WERI-Rb-1 (cell line): Measurements from ENCODE around the gene PEPD.

Source experiments
- DNase-seq: peaks from one replicate; pipeline ENCODE4 v3.0.0-alpha.2; 2020
- H3K27ac ChIP-seq: fragments of 250-450 bp; sonication (Bioruptor Pico); 2 replicates; pipeline ENCODE4 v1.5.1; 2020; ENCODE audit warnings: mild to moderate bottlenecking, moderate library complexity
- H3K27me3 ChIP-seq: fragments of 250-450 bp; sonication (Bioruptor Pico); 2 replicates; pipeline ENCODE4 v1.5.1; 2021; ENCODE audit warnings: mild to moderate bottlenecking, low read depth, moderate library complexity; ENCODE audit not compliant: insufficient read depth, severe bottlenecking
- H3K36me3 ChIP-seq: fragments of 250-450 bp; sonication (Bioruptor Pico); 2 replicates; pipeline ENCODE4 v1.5.1; 2020; ENCODE audit warnings: mild to moderate bottlenecking, moderate library complexity
- H3K4me3 ChIP-seq: 2 replicates; pipeline ENCODE4 v1.5.1; 2011; ENCODE audit warnings: low read depth, mild to moderate bottlenecking, control low read depth, low read length
- H3K9me3 ChIP-seq: fragments of 250-450 bp; sonication (Bioruptor Pico); 2 replicates; pipeline ENCODE4 v1.5.1; 2021; ENCODE audit warnings: mild to moderate bottlenecking, moderate library complexity; ENCODE audit not compliant: severe bottlenecking
- TF ChIP-seq, protein P1 (sequence below): IDR thresholded peaks from 2 replicates; pipeline ENCODE4 v1.5.1; 2011; ENCODE audit warnings: low read depth, mild to moderate bottlenecking, control low read depth, inconsistent platforms, low read length

The PEPD gene

DNA sequence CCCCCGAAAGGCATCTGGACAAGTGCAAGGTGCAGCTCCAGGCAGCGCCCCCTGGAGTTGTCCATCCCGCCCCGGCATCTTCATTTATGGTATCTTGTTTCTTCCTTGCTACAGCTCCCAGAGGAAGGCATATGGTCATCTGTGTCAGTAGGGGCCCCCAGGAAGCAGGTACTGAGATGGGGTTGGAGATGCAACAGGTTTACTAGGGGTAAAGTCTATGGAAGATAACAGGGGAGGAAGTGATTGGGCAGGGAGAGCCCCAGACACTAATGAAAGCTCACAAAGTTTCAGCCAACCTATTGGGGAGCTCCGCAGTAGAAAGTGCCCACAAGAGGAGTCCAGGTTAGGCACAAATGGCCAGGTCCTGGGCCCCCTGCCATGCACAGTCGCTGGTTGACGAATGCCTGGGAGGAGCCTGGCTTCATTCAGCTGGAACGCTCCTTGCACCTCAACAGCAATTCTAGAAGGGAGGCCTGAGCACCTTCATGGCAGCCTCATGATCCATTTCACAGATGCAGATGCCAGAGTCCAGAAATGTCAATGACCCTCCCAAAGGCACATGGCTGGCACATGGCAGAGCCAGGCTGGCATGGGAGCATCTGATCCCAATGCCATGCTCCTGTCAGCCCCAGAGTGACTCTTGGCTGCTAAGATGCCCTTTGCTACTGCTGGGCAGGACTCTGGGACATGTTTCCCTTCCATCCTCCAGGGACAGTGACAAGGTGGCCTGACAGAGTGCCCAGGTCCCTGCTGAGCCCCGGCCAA lies 23.8 kb upstream of the PEPD start:
- no peak overlapping the region for H3K4me3 ChIP-seq

DNA sequence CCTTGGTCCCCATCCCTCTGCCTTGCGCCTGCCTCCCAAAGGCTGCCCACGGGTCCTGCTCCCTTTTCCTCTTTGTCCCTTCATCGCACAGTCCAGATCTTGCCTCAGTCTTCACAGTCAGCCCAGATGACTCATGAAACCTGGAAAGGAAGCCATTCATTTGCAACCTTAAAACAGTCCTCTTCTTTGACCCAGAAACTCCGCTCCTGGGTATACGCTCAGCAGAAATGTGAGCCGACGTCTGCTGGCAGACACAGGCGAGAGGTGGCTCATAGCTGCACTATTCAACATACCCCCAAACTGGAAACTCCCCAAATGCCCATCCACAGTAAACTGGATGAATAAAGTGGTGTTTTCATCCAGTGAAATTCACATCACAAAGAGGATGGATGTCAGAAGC lies 13.6 kb upstream of the PEPD start:
- H3K27me3 ChIP-seq: no peaks in the 10 kb centered on the region
- TF ChIP-seq, protein P1, sequence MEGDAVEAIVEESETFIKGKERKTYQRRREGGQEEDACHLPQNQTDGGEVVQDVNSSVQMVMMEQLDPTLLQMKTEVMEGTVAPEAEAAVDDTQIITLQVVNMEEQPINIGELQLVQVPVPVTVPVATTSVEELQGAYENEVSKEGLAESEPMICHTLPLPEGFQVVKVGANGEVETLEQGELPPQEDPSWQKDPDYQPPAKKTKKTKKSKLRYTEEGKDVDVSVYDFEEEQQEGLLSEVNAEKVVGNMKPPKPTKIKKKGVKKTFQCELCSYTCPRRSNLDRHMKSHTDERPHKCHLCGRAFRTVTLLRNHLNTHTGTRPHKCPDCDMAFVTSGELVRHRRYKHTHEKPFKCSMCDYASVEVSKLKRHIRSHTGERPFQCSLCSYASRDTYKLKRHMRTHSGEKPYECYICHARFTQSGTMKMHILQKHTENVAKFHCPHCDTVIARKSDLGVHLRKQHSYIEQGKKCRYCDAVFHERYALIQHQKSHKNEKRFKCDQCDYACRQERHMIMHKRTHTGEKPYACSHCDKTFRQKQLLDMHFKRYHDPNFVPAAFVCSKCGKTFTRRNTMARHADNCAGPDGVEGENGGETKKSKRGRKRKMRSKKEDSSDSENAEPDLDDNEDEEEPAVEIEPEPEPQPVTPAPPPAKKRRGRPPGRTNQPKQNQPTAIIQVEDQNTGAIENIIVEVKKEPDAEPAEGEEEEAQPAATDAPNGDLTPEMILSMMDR: no peak
- H3K36me3 ChIP-seq: no peaks in the 10 kb centered on the region
- DNase-seq: no peak
- H3K9me3 ChIP-seq: no peaks in the 10 kb centered on the region
- no peak overlapping the region for H3K27ac ChIP-seq
- H3K4me3 ChIP-seq: no peak overlapping the region

More for the DNA sequence above, 23.8 kb upstream of the PEPD start:
- TF ChIP-seq, protein P1: no peak
- Histone ChIP-seq H3K27me3 (no peaks in the 10 kb centered on the region), H3K9me3 (peaks cover 3% of the 10 kb centered on the region), H3K36me3 (no peaks in the 10 kb centered on the region), H3K27ac (no peak overlapping the region)
- DNase-seq: no peak

DNA sequence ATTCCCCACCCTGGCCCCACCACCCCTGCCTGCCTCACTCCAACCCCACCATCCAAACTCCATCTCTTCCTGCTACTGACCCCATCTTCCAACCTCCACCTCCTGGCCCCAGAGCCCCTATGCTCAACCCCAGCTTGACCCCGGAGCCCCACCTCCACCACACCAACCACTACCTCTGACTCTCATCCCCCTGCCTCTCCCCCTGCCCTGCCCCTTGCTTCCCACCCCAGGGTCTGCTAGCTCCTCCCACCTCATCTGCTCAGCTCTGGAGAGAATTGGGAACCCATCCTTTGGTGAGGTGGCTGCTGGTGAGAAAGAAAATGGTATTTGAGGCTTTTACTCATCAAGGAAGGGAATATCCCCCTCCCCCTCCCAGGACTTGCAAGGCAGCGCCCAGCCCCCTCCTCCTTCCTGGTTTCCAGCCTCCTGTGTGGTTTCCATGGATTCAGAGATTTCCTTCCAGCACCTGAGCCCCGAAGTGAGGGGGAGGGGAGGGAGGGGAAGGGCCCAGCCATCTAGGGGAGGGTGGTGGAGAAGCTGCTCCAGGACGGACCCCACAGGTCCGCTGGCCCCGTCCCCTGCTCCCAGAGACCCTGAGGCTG lies 11.4 kb upstream of the PEPD start:
- no peaks in the 10 kb centered on the region for H3K27me3 ChIP-seq
- no peak for DNase-seq

DNA sequence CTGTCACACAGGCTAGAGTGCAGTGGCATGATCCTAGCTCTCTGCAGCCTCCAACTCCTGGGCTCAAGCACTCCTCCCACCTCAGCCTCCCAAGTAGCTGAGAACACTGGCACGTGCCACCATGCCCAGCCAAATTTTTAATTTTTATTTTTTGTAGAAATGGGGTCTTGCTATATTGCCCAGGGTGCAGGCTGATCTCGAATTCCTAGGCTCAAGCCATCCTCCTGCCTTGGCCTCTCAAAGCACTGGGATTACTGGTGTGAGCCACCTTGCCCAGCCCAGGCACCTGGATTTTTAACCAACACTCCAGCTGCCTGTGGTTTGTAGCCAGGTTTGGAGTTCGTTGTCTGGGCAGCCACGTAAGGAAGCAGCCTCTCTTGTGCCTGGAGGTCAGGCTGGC lies 9.3 kb upstream of the PEPD start:
- TF ChIP-seq, protein P1: no peak
- no peaks in the 10 kb centered on the region for H3K9me3 ChIP-seq
- no peak overlapping the region for H3K27ac ChIP-seq
- DNase-seq: no peak
- H3K4me3 ChIP-seq: no peak overlapping the region
- H3K36me3 ChIP-seq: no peaks in the 10 kb centered on the region
- no peaks in the 10 kb centered on the region for H3K27me3 ChIP-seq

More for the DNA sequence above, 11.4 kb upstream of the PEPD start:
- H3K9me3 ChIP-seq: no peaks in the 10 kb centered on the region
- H3K27ac ChIP-seq: no peak overlapping the region
- TF ChIP-seq, protein P1: no peak
- no peaks in the 10 kb centered on the region for H3K36me3 ChIP-seq
- H3K4me3 ChIP-seq: no peak overlapping the region

DNA sequence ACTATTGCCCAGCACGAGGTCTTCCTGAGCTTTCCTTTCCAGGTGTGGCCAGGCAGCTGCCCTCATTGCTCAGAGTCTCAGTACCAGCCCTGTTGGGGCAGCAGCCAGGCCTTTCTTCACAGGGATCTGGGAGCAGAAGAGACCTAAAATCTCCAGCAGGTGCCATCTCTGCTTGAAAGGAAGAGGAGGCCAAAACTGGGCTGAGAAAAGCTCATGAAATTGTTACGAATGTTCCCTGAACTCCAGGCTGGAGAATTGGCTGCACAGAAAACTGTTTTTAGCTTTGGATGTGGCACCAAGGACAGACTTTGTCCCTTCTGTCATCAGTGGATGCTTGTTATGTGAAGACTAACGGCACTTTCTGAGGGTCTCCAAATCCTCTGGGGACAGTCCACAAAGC lies 8.7 kb upstream of the PEPD start:
- no peak overlapping the region for H3K27ac ChIP-seq
- H3K4me3 ChIP-seq: no peak overlapping the region
- no peaks in the 10 kb centered on the region for H3K36me3 ChIP-seq
- DNase-seq: no peak
- no peaks in the 10 kb centered on the region for H3K27me3 ChIP-seq
- no peaks in the 10 kb centered on the region for H3K9me3 ChIP-seq
- TF ChIP-seq, protein P1: no peak
